ENCODE results near the gene CLBA1. TPM values are rescaled to one million over a fixed set of nuclear protein-coding genes. Genes with fewer than 3 reads are reported as not detected.
"Not testable (repeated sequence)": the region's sequence is repeated elsewhere in the genome, so short reads cannot be mapped to it uniquely, and the experiment has no call there.

CLBA1 gene
- total RNA-seq, 1 donor from 2014 or later = 7.7 TPM

GRCh38 chr14:105028251-105028927 is 42.8 kb downstream of the CLBA1 start:
- DNase-seq (ENCODE audit: extremely low spot score, unreplicated experiment) = no peak
- peaks cover 20% of the 10 kb centered on the region for H3K4me1 Mint-ChIP-seq (ENCODE audit: unreplicated experiment)
- no peak overlapping the region for H3K27ac Mint-ChIP-seq (ENCODE audit: unreplicated experiment)
- H3K36me3 Mint-ChIP-seq (ENCODE audit: unreplicated experiment) = no peaks in the 10 kb centered on the region
- H3K4me3 Mint-ChIP-seq (ENCODE audit: unreplicated experiment) = no peak overlapping the region
- H3K9me3 Mint-ChIP-seq (ENCODE audit: unreplicated experiment) = no peaks in the 10 kb centered on the region
- no peaks in the 10 kb centered on the region for H3K27me3 Mint-ChIP-seq (ENCODE audit: unreplicated experiment)
- no peak for TF ChIP-seq CTCF (IDR thresholded peaks at IDR 0.05)

- TF ChIP-seq CTCF (IDR thresholded peaks at IDR 0.05) = no peak
Observed at GRCh38 chr14:105029402-105029801, 43.8 kb downstream of the CLBA1 start.

GRCh38 chr14:105030194-105030593 is 44.6 kb downstream of the CLBA1 start:
- Mint-ChIP-seq H3K36me3 (ENCODE audit: unreplicated experiment) (no peaks in the 10 kb centered on the region), H3K4me1 (ENCODE audit: unreplicated experiment) (peaks cover 9% of the 10 kb centered on the region), H3K9me3 (ENCODE audit: unreplicated experiment) (no peaks in the 10 kb centered on the region), H3K27ac (ENCODE audit: unreplicated experiment) (no peak overlapping the region), H3K27me3 (ENCODE audit: unreplicated experiment) (peaks cover 3% of the 10 kb centered on the region), H3K4me3 (ENCODE audit: unreplicated experiment) (no peak overlapping the region)
- DNase-seq (ENCODE audit: extremely low spot score, unreplicated experiment) = no peak
- TF ChIP-seq CTCF (IDR thresholded peaks at IDR 0.05) = no peak

More at GRCh38 chr14:105029402-105029801, 43.8 kb downstream of the CLBA1 start:
- Mint-ChIP-seq H3K4me1 (ENCODE audit: unreplicated experiment) (peaks cover 16% of the 10 kb centered on the region), H3K4me3 (ENCODE audit: unreplicated experiment) (no peak overlapping the region), H3K27me3 (ENCODE audit: unreplicated experiment) (peaks cover 3% of the 10 kb centered on the region), H3K9me3 (ENCODE audit: unreplicated experiment) (no peaks in the 10 kb centered on the region), H3K36me3 (ENCODE audit: unreplicated experiment) (no peaks in the 10 kb centered on the region), H3K27ac (ENCODE audit: unreplicated experiment) (no peak overlapping the region)
- DNase-seq (ENCODE audit: extremely low spot score, unreplicated experiment) = no peak

GRCh38 chr14:105030836-105031396 is 45.3 kb downstream of the CLBA1 start:
- no peak for DNase-seq (ENCODE audit: extremely low spot score, unreplicated experiment)
- H3K27me3 Mint-ChIP-seq (ENCODE audit: unreplicated experiment) = peaks cover 3% of the 10 kb centered on the region

GRCh38 chr14:105032451-105032901 is 46.9 kb downstream of the CLBA1 start:
- not testable (repeated sequence) for H3K4me3 Mint-ChIP-seq (ENCODE audit: unreplicated experiment); H3K36me3 Mint-ChIP-seq (ENCODE audit: unreplicated experiment); H3K27me3 Mint-ChIP-seq (ENCODE audit: unreplicated experiment); H3K4me1 Mint-ChIP-seq (ENCODE audit: unreplicated experiment); H3K27ac Mint-ChIP-seq (ENCODE audit: unreplicated experiment); DNase-seq (ENCODE audit: extremely low spot score, unreplicated experiment); H3K9me3 Mint-ChIP-seq (ENCODE audit: unreplicated experiment)

More at GRCh38 chr14:105030836-105031396, 45.3 kb downstream of the CLBA1 start:
- no peak overlapping the region for H3K4me3 Mint-ChIP-seq (ENCODE audit: unreplicated experiment)
- no peaks in the 10 kb centered on the region for H3K9me3 Mint-ChIP-seq (ENCODE audit: unreplicated experiment)
- H3K27ac Mint-ChIP-seq (ENCODE audit: unreplicated experiment) = no peak overlapping the region
- TF ChIP-seq CTCF (IDR thresholded peaks at IDR 0.05) = no peak
- H3K4me1 Mint-ChIP-seq (ENCODE audit: unreplicated experiment) = peaks cover 7% of the 10 kb centered on the region
- H3K36me3 Mint-ChIP-seq (ENCODE audit: unreplicated experiment) = no peaks in the 10 kb centered on the region

- H3K27ac Mint-ChIP-seq (ENCODE audit: unreplicated experiment) = peak overlapping the region; percentile 63
- not testable (repeated sequence) for DNase-seq (ENCODE audit: extremely low spot score, unreplicated experiment); H3K27me3 Mint-ChIP-seq (ENCODE audit: unreplicated experiment); H3K36me3 Mint-ChIP-seq (ENCODE audit: unreplicated experiment); H3K9me3 Mint-ChIP-seq (ENCODE audit: unreplicated experiment); H3K4me1 Mint-ChIP-seq (ENCODE audit: unreplicated experiment)
- peak overlapping the region; percentile 70 for H3K4me3 Mint-ChIP-seq (ENCODE audit: unreplicated experiment)
Observed at GRCh38 chr14:105033412-105033900, 47.9 kb downstream of the CLBA1 start.

Measured in osteocyte (in vitro differentiated cells).